ENCODE results near the gene TNFRSF18.

TNFRSF18 gene

GRCh38 chr1:1218524-1219200, 12.3 kb upstream of the TNFRSF18 start:
- TF ChIP-seq EZH2phosphoT487 (IDR thresholded peaks at IDR 0.05; ENCODE audit: borderline replicate concordance, low read length) (no peak), CTCF (IDR thresholded peaks at IDR 0.05; ENCODE audit: low read depth, low read length, poor library complexity, severe bottlenecking) (no peak)
- Histone ChIP-seq H3K27me3 (ENCODE audit: control insufficient read depth, low read length) (no peaks in the 10 kb centered on the region), H3K4me2 (ENCODE audit: low read length) (no peak overlapping the region), H3K4me1 (ENCODE audit: control insufficient read depth, low read length) (peaks cover 10% of the 10 kb centered on the region), H3K9me3 (ENCODE audit: control insufficient read depth, insufficient read depth, low read length) (no peaks in the 10 kb centered on the region), H3K4me3 (ENCODE audit: low read length) (no peak overlapping the region), H4K20me1 (ENCODE audit: control insufficient read depth, insufficient read depth, low read depth, low read length) (no peaks in the 10 kb centered on the region), H3K79me2 (ENCODE audit: control insufficient read depth, low read length) (0 out of 2 replicates have a peak, but pooled peaks cover 3% of the 10 kb centered on the region), H3K36me3 (ENCODE audit: control insufficient read depth, low read length) (peaks cover 45% of the 10 kb centered on the region), H3F3A (ENCODE audit: control insufficient read depth, insufficient read depth) (no peaks in the 10 kb centered on the region), H3K27ac (ENCODE audit: low read depth, low read length) (no peak overlapping the region), H3K9me2 (replicated peaks; ENCODE audit: control insufficient read depth, low read length) (no peaks in the 10 kb centered on the region)

DNA sequence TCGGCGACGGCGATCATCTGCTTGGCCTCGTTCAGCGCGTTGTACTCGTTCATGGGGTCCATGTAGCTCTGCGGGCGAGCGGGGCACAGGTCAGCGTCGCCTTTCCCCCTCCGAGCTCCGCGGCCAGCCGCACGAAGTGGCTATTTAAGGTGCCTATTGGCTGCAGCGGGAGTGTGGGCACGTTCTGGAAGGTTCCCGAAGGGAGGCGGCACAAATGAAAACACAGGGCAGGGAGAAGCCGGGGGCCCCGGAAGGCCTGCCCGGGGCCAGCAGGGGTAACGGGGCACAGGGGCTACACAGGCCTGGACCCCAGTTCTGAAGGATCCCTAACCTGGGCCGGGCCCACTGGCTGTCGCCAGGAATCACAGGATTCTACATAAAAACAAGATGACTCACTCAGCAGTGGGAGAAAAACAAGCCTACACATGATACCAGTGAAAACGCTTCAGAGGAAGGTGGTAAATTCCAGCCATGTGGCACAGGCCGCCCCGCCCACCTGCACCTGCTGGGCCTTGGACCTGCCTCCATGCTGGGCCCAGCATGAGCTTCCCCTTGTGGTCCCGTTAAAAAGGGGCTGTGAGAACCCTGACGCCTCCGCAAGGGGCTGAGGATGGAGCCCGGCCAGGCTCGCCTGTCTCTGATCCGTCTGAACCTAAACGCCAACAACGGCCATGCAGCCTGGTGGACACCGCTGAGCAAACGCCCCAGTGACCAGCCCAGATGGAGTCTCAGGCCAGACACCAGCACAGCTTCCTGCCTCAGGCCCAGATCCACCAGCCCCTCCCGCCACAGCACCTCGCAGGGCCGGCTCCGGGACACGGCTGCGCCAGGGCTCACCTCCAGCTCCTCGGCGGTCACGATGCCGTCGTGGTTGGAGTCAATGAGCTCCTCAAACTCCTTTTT, 11.5 kb upstream of the TNFRSF18 start:
- Histone ChIP-seq H3K79me2 (ENCODE audit: control insufficient read depth, low read length) (0 out of 2 replicates have a peak, but pooled peaks cover 1% of the 10 kb centered on the region), H3K27ac (ENCODE audit: low read depth, low read length) (no peak overlapping the region), H3K27me3 (ENCODE audit: control insufficient read depth, low read length) (no peaks in the 10 kb centered on the region; the same call in 1 of the 2 replicates), H3K4me1 (ENCODE audit: control insufficient read depth, low read length) (peaks cover 12% of the 10 kb centered on the region), H3K36me3 (ENCODE audit: control insufficient read depth, low read length) (peaks cover 39% of the 10 kb centered on the region), H3F3A (ENCODE audit: control insufficient read depth, insufficient read depth) (no peaks in the 10 kb centered on the region), H3K4me3 (ENCODE audit: low read length) (no peak overlapping the region), H4K20me1 (ENCODE audit: control insufficient read depth, insufficient read depth, low read depth, low read length) (no peaks in the 10 kb centered on the region), H3K4me2 (ENCODE audit: low read length) (no peak overlapping the region), H3K9me3 (ENCODE audit: control insufficient read depth, insufficient read depth, low read length) (no peaks in the 10 kb centered on the region), H3K9me2 (replicated peaks; ENCODE audit: control insufficient read depth, low read length) (no peaks in the 10 kb centered on the region)
- no peak for TF ChIP-seq CTCF (IDR thresholded peaks at IDR 0.05; ENCODE audit: low read depth, low read length, poor library complexity, severe bottlenecking)
- TF ChIP-seq EZH2phosphoT487 (IDR thresholded peaks at IDR 0.05; ENCODE audit: borderline replicate concordance, low read length): no peak

GRCh38 chr1:1216770-1217620, 10.6 kb upstream of the TNFRSF18 start:
- no peaks in the 10 kb centered on the region for H4K20me1 ChIP-seq (ENCODE audit: control insufficient read depth, insufficient read depth, low read depth, low read length)
- no peak overlapping the region for H3K4me3 ChIP-seq (ENCODE audit: low read length)
- no peaks in the 10 kb centered on the region for H3F3A ChIP-seq (ENCODE audit: control insufficient read depth, insufficient read depth)
- no peaks in the 10 kb centered on the region for H3K9me3 ChIP-seq (ENCODE audit: control insufficient read depth, insufficient read depth, low read length)
- no peaks in the 10 kb centered on the region for H3K79me2 ChIP-seq (ENCODE audit: control insufficient read depth, low read length)
- no peak overlapping the region for H3K27ac ChIP-seq (ENCODE audit: low read depth, low read length)
- TF ChIP-seq CTCF (IDR thresholded peaks at IDR 0.05; ENCODE audit: low read depth, low read length, poor library complexity, severe bottlenecking) (no peak), EZH2phosphoT487 (IDR thresholded peaks at IDR 0.05; ENCODE audit: borderline replicate concordance, low read length) (no peak)
- H3K27me3 ChIP-seq (ENCODE audit: control insufficient read depth, low read length): peaks cover 2% of the 10 kb centered on the region; the same call in 1 of the 2 replicates
- H3K9me2 ChIP-seq (replicated peaks; ENCODE audit: control insufficient read depth, low read length): no peaks in the 10 kb centered on the region
- H3K36me3 ChIP-seq (ENCODE audit: control insufficient read depth, low read length): peaks cover 33% of the 10 kb centered on the region
- no peak overlapping the region for H3K4me2 ChIP-seq (ENCODE audit: low read length)
- H3K4me1 ChIP-seq (ENCODE audit: control insufficient read depth, low read length): peaks cover 15% of the 10 kb centered on the region

All from DOHH2 (cell line).